GM12878 (cell line): ENCODE data around the gene B3GNT7. TPM values are rescaled to one million over a fixed set of nuclear protein-coding genes. Genes with fewer than 3 reads are reported as not detected.

Experiments used
- ATAC-seq: fragments of 200-7000 bp; cut with Tn5 transposase; 3 replicates; pipeline ENCODE4 v1.9.1; 2020; ENCODE audit warnings: mild to moderate bottlenecking, moderate library complexity
- BruUV-seq: library from RNA; stranded (reverse); fragments of 400-500 nt; replicated peaks from 2 replicates; lab custom pipeline; 2021; lab: Mats Ljungman, UMichigan
- CTCF ChIA-PET: fragments of 300-600 bp; sonication (Branson Sonifier 250); formaldehyde crosslinking; extraction: SDS; loops from one replicate; lab custom pipeline; 2021; ENCODE audit warnings: inconsistent platforms; lab: Yijun Ruan, JAX
- POLR2A ChIA-PET: fragments of 350-600 bp; formaldehyde crosslinking; extraction: SDS; loops from one replicate; lab custom pipeline; 2021; ENCODE audit warnings: inconsistent platforms; lab: Charles Lee
- RAD21 ChIA-PET: fragments of 300-600 bp; sonication (Branson Sonifier 250); formaldehyde crosslinking; loops from one replicate; lab custom pipeline; 2023; ENCODE audit warnings: antibody characterized with exemption; ENCODE audit not compliant: unreplicated experiment; lab: Charles Lee
- SMC1A ChIA-PET: fragments of 300-600 bp; sonication (Branson Sonifier 250); formaldehyde crosslinking; loops from one replicate; lab custom pipeline; 2023; ENCODE audit not compliant: unreplicated experiment, uncharacterized antibody; lab: Charles Lee
- DNase-seq: peaks from one replicate; pipeline ENCODE4 v3.0.0-alpha.2; 2011; ENCODE audit warnings: low read depth, low spot score
- FAIRE-seq: peaks from 3 replicates; lab custom pipeline; 2011; peaks lifted over from hg19 to GRCh38; lab: Jason Lieb, UNC
- H2AFZ ChIP-seq: 2 replicates; pipeline ENCODE4 v1.6.0; 2011; ENCODE audit warnings: low read depth, low read length, control low read depth; ENCODE audit not compliant: control insufficient read depth
- H3K27ac ChIP-seq: 2 replicates; pipeline ENCODE4 v1.5.1; 2011; ENCODE audit warnings: control low read depth; ENCODE audit not compliant: control insufficient read depth, insufficient read depth
- H3K27me3 ChIP-seq, 2 experiments: replicated peaks in 1 of 2; 2 replicates each; pipeline versions ENCODE4 v1.6.0 to v1.6.1; 2011; ENCODE audit warnings: low read length in 1 of 2; ENCODE audit not compliant: control insufficient read depth in 2 of 2, insufficient read depth in 2 of 2
- H3K36me3 ChIP-seq, 2 experiments: 2 replicates each; pipeline ENCODE4 v1.5.1; 2011; ENCODE audit warnings: low read length in 1 of 2; ENCODE audit not compliant: control insufficient read depth in 2 of 2, insufficient read depth in 2 of 2
- H3K4me1 ChIP-seq: 2 replicates; pipeline ENCODE4 v1.6.1; 2011; ENCODE audit warnings: mild to moderate bottlenecking, low read length, moderate library complexity, mixed read lengths; ENCODE audit not compliant: control insufficient read depth, insufficient read depth
- H3K4me2 ChIP-seq: 2 replicates; pipeline ENCODE4 v1.6.0; 2011; ENCODE audit warnings: control low read depth; ENCODE audit not compliant: control insufficient read depth, insufficient read depth
- H3K4me3 ChIP-seq: fragments of 200-600 bp; sonication (generic); 2 replicates; pipeline ENCODE4 v1.5.1; 2016
- H3K79me2 ChIP-seq: 2 replicates; pipeline ENCODE4 v1.6.0; 2011; ENCODE audit warnings: low read length; ENCODE audit not compliant: control insufficient read depth, insufficient read depth
- H3K9ac ChIP-seq: 2 replicates; pipeline ENCODE4 v1.8.0; 2011; ENCODE audit warnings: low read length, control low read depth, mixed read lengths; ENCODE audit not compliant: control insufficient read depth, insufficient read depth
- H3K9me3 ChIP-seq: replicated peaks from 3 replicates; pipeline ENCODE4 v1.5.1; 2011; ENCODE audit warnings: mild to moderate bottlenecking, low read length; ENCODE audit not compliant: control insufficient read depth, insufficient read depth
- H4K20me1 ChIP-seq: 2 replicates; pipeline ENCODE4 v1.6.0; 2011; ENCODE audit not compliant: control insufficient read depth, insufficient read depth
- ATF2 ChIP-seq: IDR thresholded peaks from 2 replicates; pipeline ENCODE4 v1.6.1; 2012; ENCODE audit warnings: low read length, inconsistent platforms
- CBFB ChIP-seq: IDR thresholded peaks from 2 replicates; pipeline ENCODE4 v1.6.1; 2016; ENCODE audit warnings: antibody characterized with exemption, low read depth
- CBX5 ChIP-seq: sonication (generic); IDR thresholded peaks from 2 replicates; pipeline ENCODE4 v1.6.1; 2016; ENCODE audit warnings: low read depth, moderate library complexity, mild to moderate bottlenecking, inconsistent platforms
- FOS ChIP-seq: IDR thresholded peaks from 3 replicates; pipeline ENCODE4 v1.6.1; 2011; ENCODE audit warnings: borderline replicate concordance; ENCODE audit not compliant: insufficient read length; ENCODE audit errors: extremely low read depth
- HDAC6 ChIP-seq: fragments of 200-600 bp; sonication (generic); IDR thresholded peaks from one replicate; pipeline ENCODE4 v1.8.0; 2017; ENCODE audit warnings: antibody characterized with exemption; ENCODE audit not compliant: unreplicated experiment
- NFIC ChIP-seq: IDR thresholded peaks from 2 replicates; pipeline ENCODE4 v1.6.1; 2012; ENCODE audit warnings: low read depth, mild to moderate bottlenecking, inconsistent platforms, low read length, moderate library complexity
- PML ChIP-seq: IDR thresholded peaks from 2 replicates; pipeline ENCODE4 v1.6.1; 2012; ENCODE audit warnings: low read length, inconsistent platforms
- POLR2A ChIP-seq: IDR thresholded peaks from 2 replicates; pipeline ENCODE4 v1.6.1; 2011; ENCODE audit warnings: low read depth, mild to moderate bottlenecking, low read length
- POLR2AphosphoS5 ChIP-seq: IDR thresholded peaks from 2 replicates; pipeline ENCODE4 v1.6.1; 2011; ENCODE audit warnings: mild to moderate bottlenecking, low read length, inconsistent platforms
- RB1 ChIP-seq: fragments of 450-650 bp; formaldehyde crosslinking; IDR thresholded peaks from 2 replicates; pipeline ENCODE4 v1.6.1; 2017; ENCODE audit warnings: mild to moderate bottlenecking, borderline replicate concordance
- RCOR1 ChIP-seq: conservative IDR thresholded peaks from 2 replicates; pipeline ENCODE4 v1.6.1; 2012; ENCODE audit warnings: low read depth, low read length, improper control_type of control experiment
- RFX5 ChIP-seq: IDR thresholded peaks from 2 replicates; pipeline ENCODE4 v1.6.1; 2011; ENCODE audit warnings: low read depth, low read length, improper control_type of control experiment
- SIN3A ChIP-seq: IDR thresholded peaks from 2 replicates; pipeline ENCODE4 v1.6.1; 2012; ENCODE audit warnings: low read depth, low read length, improper control_type of control experiment
- SMAD5 ChIP-seq: IDR thresholded peaks from 2 replicates; pipeline ENCODE4 v1.6.1; 2016; ENCODE audit warnings: antibody characterized with exemption, low read depth
- SRF ChIP-seq, 2 experiments: IDR thresholded peaks; 2 replicates each; pipeline ENCODE4 v1.6.1; 2011; ENCODE audit warnings: low read depth in 2 of 2, low read length in 2 of 2, mild to moderate bottlenecking in 1 of 2, moderate library complexity in 1 of 2
- ZNF384 ChIP-seq: IDR thresholded peaks from 2 replicates; pipeline ENCODE4 v1.6.1; 2012; ENCODE audit warnings: low read depth, mild to moderate bottlenecking, low read length, improper control_type of control experiment, borderline replicate concordance
- WGBS: methylation state at CpG from one replicate; pipeline ENCODE4 v1.1.6; 2016; ENCODE audit warnings: low lambda C conversion rate; ENCODE audit not compliant: insufficient replicate concordance, insufficient coverage; ENCODE audit errors: missing lambda C conversion rate; 5-methylcytosine and 5-hydroxymethylcytosine counted together
- in situ Hi-C: fragments of 300-500 bp; cut with MboI; formaldehyde crosslinking; loops from 9 replicates; pipeline ENCODE4 v1.14.3; 2018; ENCODE audit warnings: mixed read lengths
- intact Hi-C: fragments of 100-400 bp; cut with micrococcal nuclease; formaldehyde crosslinking; loops from one replicate; pipeline ENCODE4 v1.14.2; 2022; ENCODE audit not compliant: unreplicated experiment
- polyA plus RNA-seq, 11 experiments: library from polyadenylated mRNA; depleted of rRNA in 4 of 11; unstranded in 6 of 11; stranded (reverse) in 5 of 11; fragments of >200 nt; fragmentation: Nextera tagmentation in 4 of 11; fragmentation: Illumina TruSeq in 1 of 11; extraction: Ambion mirVana in 4 of 11; extraction: Trizol in 1 of 11; gene quantifications; 1 replicate in 1 of 11; 2 replicates in 10 of 11; pipeline versions ENCODE4 v1.2.1 to v1.2.3, GENCODE V29; 2011 to 2016; ENCODE audit warnings: inconsistent platforms in 2 of 11, missing spikeins in 2 of 11, low read depth in 1 of 11
- total RNA-seq, 4 experiments: library from RNA; depleted of rRNA in 3 of 4; stranded (reverse); fragments of >200 nt in 3 of 4; fragmentation: Illumina TruSeq in 1 of 4; extraction: Trizol in 1 of 4; gene quantifications; 2 replicates each; pipeline versions ENCODE4 v1.2.1 to v1.2.3, GENCODE V29; 2013 to 2021

Gene B3GNT7
- total and polyA plus RNA-seq, 10 of the 15 experiments (the other 5 are each of a cell fraction or from before 2014, with no cell fraction given) = 0.91 to 12.6 (median 3.7) TPM

- 57% methylated on average over 21 of the region's 21 CpGs for WGBS
- in situ Hi-C loops = no loop called here
- Histone ChIP-seq H2AFZ (no peak overlapping the region), H3K4me3 (no peak overlapping the region), H3K4me2 (no peak overlapping the region), H3K27me3 (no peaks in the 10 kb centered on the region), H3K27ac (no peak overlapping the region), H3K4me1 (no peaks in the 10 kb centered on the region), H3K79me2 (no peaks in the 10 kb centered on the region), H3K9me3 (no peaks in the 10 kb centered on the region), H4K20me1 (no peaks in the 10 kb centered on the region), H3K36me3 (no peaks in the 10 kb centered on the region), H3K9ac (no peak overlapping the region)
- no peak for DNase-seq
- no peak for FAIRE-seq
- ChIA-PET RAD21 (no interaction called here), CTCF (no interaction called here), SMC1A (no interaction called here), POLR2A (no interaction called here)
- TF ChIP-seq PML (no peak), HDAC6 (no peak), SRF (IDR thresholded peaks at IDR 0.05; ENCODE audit: low read depth in 2 of 2, low read length in 2 of 2) (no peak), FOS (no peak), SIN3A (no peak), SMAD5 (no peak), NFIC (no peak), CBFB (no peak), POLR2AphosphoS5 (no peak), RB1 (no peak), CBX5 (no peak), ZNF384 (no peak), RFX5 (no peak), RCOR1 (no peak), ATF2 (no peak), POLR2A (no peak)
- intact Hi-C loops = no loop called here
- BruUV-seq = no TSS peak
- ATAC-seq = no peak
Measured at GRCh38 chr2:231370749-231371429, 24.6 kb upstream of the B3GNT7 start.
